Neural cell (in vitro differentiated cells): ENCODE results near the gene CLSTN2. TPM values are rescaled to one million over a fixed set of nuclear protein-coding genes. Genes with fewer than 3 reads are reported as not detected.

Experiments used
- H2AFZ ChIP-seq: fragments of 200-600, 300-800 bp; sonication (generic), shearing (Covaris generic); 2 replicates; pipeline ENCODE4 v1.6.0; 2014; ENCODE audit warnings: low read depth, mild to moderate bottlenecking, antibody characterized with exemption, low read length, moderate library complexity
- H3F3A ChIP-seq: fragments of 200-600 bp; shearing (Covaris generic); 2 replicates; pipeline ENCODE4 v1.6.1; 2016; ENCODE audit warnings: mild to moderate bottlenecking, moderate library complexity, mixed read lengths, antibody characterized with exemption, low read length; ENCODE audit not compliant: insufficient read depth, poor library complexity, severe bottlenecking
- H3K27ac ChIP-seq: fragments of 200-600, 300-800 bp; sonication (generic), shearing (Covaris generic); 2 replicates; pipeline ENCODE4 v1.5.1; 2014; ENCODE audit warnings: mild to moderate bottlenecking, low read length, moderate library complexity
- H3K27me3 ChIP-seq: fragments of 300-800, 200-600 bp; sonication (generic), shearing (Covaris generic); 2 replicates; pipeline ENCODE4 v1.6.0; 2014; ENCODE audit warnings: mild to moderate bottlenecking, low read depth, low read length, moderate library complexity; ENCODE audit not compliant: insufficient read depth
- H3K36me3 ChIP-seq: fragments of 300-800, 200-600 bp; sonication (generic), shearing (Covaris generic); 2 replicates; pipeline ENCODE4 v1.5.1; 2014; ENCODE audit warnings: mild to moderate bottlenecking, antibody characterized with exemption, low read length, moderate library complexity; ENCODE audit not compliant: insufficient read depth
- H3K4me2 ChIP-seq: fragments of 300-800, 200-600 bp; sonication (generic), shearing (Covaris generic); 2 replicates; pipeline ENCODE4 v1.6.0; 2014; ENCODE audit warnings: mild to moderate bottlenecking, low read length
- H3K4me3 ChIP-seq: fragments of 300-800, 200-600 bp; sonication (generic), shearing (Covaris generic); 2 replicates; pipeline ENCODE4 v1.5.1; 2014; ENCODE audit warnings: mild to moderate bottlenecking, low read length, moderate library complexity
- H3K79me2 ChIP-seq: fragments of 200-600 bp; shearing (Covaris generic); replicated peaks from 2 replicates; pipeline ENCODE4 v1.6.0; 2014; ENCODE audit warnings: mild to moderate bottlenecking, low read length, moderate library complexity; ENCODE audit not compliant: insufficient read depth
- H3K9ac ChIP-seq: fragments of 300-800, 200-600 bp; sonication (generic), shearing (Covaris generic); 2 replicates; pipeline ENCODE4 v1.6.1; 2016; ENCODE audit warnings: mild to moderate bottlenecking, low read length, mixed read lengths
- H3K9me2 ChIP-seq: fragments of 200-600 bp; shearing (Covaris generic); 2 replicates; pipeline ENCODE4 v1.6.1; 2016; ENCODE audit warnings: mild to moderate bottlenecking, low read length, mixed read lengths; ENCODE audit not compliant: insufficient read depth
- H3K9me3 ChIP-seq: fragments of 200-600, 300-800 bp; sonication (generic), shearing (Covaris generic); 2 replicates; pipeline ENCODE4 v1.6.1; 2016; ENCODE audit warnings: mild to moderate bottlenecking, mixed run types, low read length, moderate library complexity, mixed read lengths
- H4K20me1 ChIP-seq: fragments of 200-600 bp; shearing (Covaris generic); 2 replicates; pipeline ENCODE4 v1.6.1; 2016; ENCODE audit warnings: mild to moderate bottlenecking, mixed run types; ENCODE audit not compliant: insufficient read depth
- CTCF ChIP-seq: fragments of 450-650 bp; IDR thresholded peaks from 2 replicates; pipeline ENCODE4 v1.5.1; 2014; ENCODE audit warnings: antibody characterized with exemption, mild to moderate bottlenecking, moderate library complexity; ENCODE audit not compliant: poor library complexity, severe bottlenecking
- EP300 ChIP-seq: fragments of 450-650 bp; conservative IDR thresholded peaks from 2 replicates; pipeline ENCODE4 v1.6.1; 2014; ENCODE audit warnings: antibody characterized with exemption, mild to moderate bottlenecking, moderate library complexity; ENCODE audit not compliant: poor library complexity, severe bottlenecking
- EZH2 ChIP-seq: fragments of 200-600, 300-800 bp; shearing (Covaris generic), sonication (generic); IDR thresholded peaks from 2 replicates; pipeline ENCODE4 v1.6.1; 2014; ENCODE audit warnings: antibody characterized with exemption, low read length, borderline replicate concordance, mild to moderate bottlenecking; ENCODE audit not compliant: insufficient read depth, poor library complexity, severe bottlenecking
- MXI1 ChIP-seq: fragments of 450-650 bp; conservative IDR thresholded peaks from 2 replicates; pipeline ENCODE4 v1.6.1; 2014; ENCODE audit warnings: antibody characterized with exemption, mild to moderate bottlenecking; ENCODE audit not compliant: poor library complexity, severe bottlenecking
- POLR2AphosphoS5 ChIP-seq: IDR thresholded peaks from 2 replicates; pipeline ENCODE4 v1.6.1; 2012
- RAD21 ChIP-seq: fragments of 450-650 bp; conservative IDR thresholded peaks from 2 replicates; pipeline ENCODE4 v1.6.1; 2014; ENCODE audit warnings: antibody characterized with exemption, mild to moderate bottlenecking, moderate library complexity
- REST ChIP-seq: IDR thresholded peaks from 2 replicates; pipeline ENCODE4 v1.6.1; 2012; ENCODE audit warnings: borderline replicate concordance
- SMC3 ChIP-seq: fragments of 450-650 bp; conservative IDR thresholded peaks from 2 replicates; pipeline ENCODE4 v1.6.1; 2014; ENCODE audit warnings: antibody characterized with exemption, mild to moderate bottlenecking, moderate library complexity; ENCODE audit not compliant: poor library complexity
- TAF1 ChIP-seq: IDR thresholded peaks from 2 replicates; pipeline ENCODE4 v1.6.1; 2012; ENCODE audit warnings: low read depth
- polyA plus RNA-seq: library from polyadenylated mRNA; depleted of rRNA; stranded (reverse); fragments of >200 nt; gene quantifications from 2 replicates; pipeline ENCODE4 v1.2.3, GENCODE V29; 2014

Gene CLSTN2
- polyA plus RNA-seq, 1 donor from 2014 or later, result 10.7 TPM

- Histone ChIP-seq H3K4me3 (no peak overlapping the region), H3K9ac (no peak overlapping the region), H3K27ac (no peak overlapping the region), H3K9me2 (no peaks in the 10 kb centered on the region), H4K20me1 (no peaks in the 10 kb centered on the region), H3K79me2 (no peaks in the 10 kb centered on the region), H3K27me3 (no peaks in the 10 kb centered on the region), H3K36me3 (no peaks in the 10 kb centered on the region), H3K4me2 (no peak overlapping the region), H3F3A (no peaks in the 10 kb centered on the region), H2AFZ (no peak overlapping the region), H3K9me3 (no peaks in the 10 kb centered on the region)
- TF ChIP-seq RAD21 (no peak), CTCF (no peak)
Measured at GRCh38 chr3:140236836-140237501, 302.0 kb downstream of the CLSTN2 start.

- TF ChIP-seq TAF1 (no peak), RAD21 (no peak), REST (no peak), SMC3 (no peak), EZH2 (no peak), CTCF (no peak), POLR2AphosphoS5 (no peak), EP300 (no peak), MXI1 (no peak)
- no peaks in the 10 kb centered on the region for H3K27me3 ChIP-seq
- no peaks in the 10 kb centered on the region for H3F3A ChIP-seq
- no peak overlapping the region for H3K4me3 ChIP-seq
- H3K4me2 ChIP-seq, result no peak overlapping the region
- no peaks in the 10 kb centered on the region for H3K9me2 ChIP-seq
- H3K27ac ChIP-seq, result no peak overlapping the region
- H3K36me3 ChIP-seq, result no peaks in the 10 kb centered on the region
- H3K9ac ChIP-seq, result no peak overlapping the region
- no peaks in the 10 kb centered on the region for H3K9me3 ChIP-seq
- H2AFZ ChIP-seq, result no peak overlapping the region
- no peaks in the 10 kb centered on the region for H4K20me1 ChIP-seq
- H3K79me2 ChIP-seq, result no peaks in the 10 kb centered on the region
Measured at GRCh38 chr3:140238646-140239314, 303.8 kb downstream of the CLSTN2 start.
